ENCODE measurements around the gene DNAH14. TPM values are rescaled to one million over a fixed set of nuclear protein-coding genes. Genes with fewer than 3 reads are reported as not detected.
"Not testable (repeated sequence)": the region's sequence is repeated elsewhere in the genome, so short reads cannot be mapped to it uniquely, and the experiment has no call there.

DNAH14 gene
- total RNA-seq, 1 donor from 2014 or later: 2.2 TPM

DNA sequence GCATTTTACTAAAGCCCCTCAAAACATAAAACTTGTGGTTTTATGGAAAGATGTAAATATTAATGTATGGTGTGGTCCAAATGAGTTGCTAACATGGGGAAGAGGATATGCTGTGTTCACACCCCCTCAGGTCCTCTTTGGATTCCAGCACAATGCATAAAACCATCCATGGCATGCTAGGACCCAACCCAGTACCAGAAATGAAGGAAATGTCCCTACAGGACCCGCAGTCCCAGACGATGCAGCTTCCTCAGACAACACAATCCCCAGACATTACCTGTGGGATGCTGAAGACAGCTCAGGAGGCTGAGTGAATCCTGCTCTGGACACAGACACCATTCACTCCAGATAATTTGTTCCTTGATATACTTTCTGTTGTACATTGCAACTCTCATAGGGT is 296.2 kb downstream of the DNAH14 start:
- intact Hi-C loops (cut with DNase I): no loop called here
- DNase-seq (ENCODE audit: low spot score): no peak

DNA sequence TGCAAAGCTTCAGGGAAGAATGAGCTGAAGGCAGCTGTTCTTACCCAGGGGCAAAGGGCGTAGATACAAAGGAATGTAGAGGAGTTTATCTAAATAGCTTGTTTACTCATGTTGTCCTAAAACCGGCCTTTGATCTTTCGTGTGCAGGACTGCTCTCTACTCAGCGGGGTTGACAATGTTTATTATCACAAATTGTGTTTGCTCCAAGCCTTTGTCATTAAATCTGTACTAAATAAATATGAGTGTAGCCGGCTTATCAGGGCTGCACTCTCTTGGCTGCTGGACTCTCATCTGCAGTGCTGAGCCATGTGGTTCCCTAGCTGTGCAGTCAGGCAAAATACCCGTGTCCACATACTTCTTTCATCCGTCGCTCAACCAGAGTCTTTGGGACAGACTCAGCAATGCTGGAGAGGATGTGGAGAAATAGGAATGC is 299.4 kb downstream of the DNAH14 start:
- intact Hi-C loops (cut with DNase I): no loop called here
- no peak for DNase-seq (ENCODE audit: low spot score)

DNA sequence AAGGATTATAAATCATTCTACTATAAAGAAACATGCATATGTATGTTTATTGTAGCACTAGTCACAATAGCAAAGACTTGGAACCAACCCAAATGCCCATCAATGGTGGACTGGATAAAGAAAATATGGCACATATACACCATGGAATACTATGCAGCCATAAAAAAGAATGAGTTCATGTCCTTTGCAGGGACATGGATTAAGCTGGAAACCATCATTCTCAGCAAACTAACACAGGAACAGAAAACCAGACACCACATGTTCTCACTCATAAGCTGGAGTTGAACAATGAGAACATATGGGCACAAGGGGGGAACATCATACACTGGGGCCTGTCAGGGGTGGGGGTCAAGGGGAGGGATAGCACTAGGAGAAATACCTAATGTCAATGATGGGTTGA is 300.0 kb downstream of the DNAH14 start:
- DNase-seq (ENCODE audit: low spot score); intact Hi-C loops (cut with DNase I): not testable (repeated sequence)

DNA sequence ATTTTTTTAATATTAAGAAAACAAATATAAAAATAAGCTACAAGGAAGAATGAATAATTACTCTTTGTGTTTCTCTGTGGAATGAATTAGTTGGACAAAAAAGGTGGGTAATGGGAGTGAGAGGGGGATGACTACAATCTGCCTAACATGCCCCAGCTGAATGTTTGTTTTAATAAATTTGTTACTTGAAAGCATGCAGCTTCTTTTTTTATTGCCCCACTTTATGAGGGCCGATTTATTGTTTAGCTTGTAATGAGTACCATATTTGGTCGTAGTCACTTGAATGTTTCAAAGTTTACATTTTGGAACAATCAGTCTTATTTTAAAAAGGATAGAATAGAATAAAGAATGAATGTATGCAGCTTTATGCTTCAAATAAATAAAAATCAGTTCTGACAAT is 301.0 kb downstream of the DNAH14 start:
- intact Hi-C loops (cut with DNase I): no loop called here

DNA sequence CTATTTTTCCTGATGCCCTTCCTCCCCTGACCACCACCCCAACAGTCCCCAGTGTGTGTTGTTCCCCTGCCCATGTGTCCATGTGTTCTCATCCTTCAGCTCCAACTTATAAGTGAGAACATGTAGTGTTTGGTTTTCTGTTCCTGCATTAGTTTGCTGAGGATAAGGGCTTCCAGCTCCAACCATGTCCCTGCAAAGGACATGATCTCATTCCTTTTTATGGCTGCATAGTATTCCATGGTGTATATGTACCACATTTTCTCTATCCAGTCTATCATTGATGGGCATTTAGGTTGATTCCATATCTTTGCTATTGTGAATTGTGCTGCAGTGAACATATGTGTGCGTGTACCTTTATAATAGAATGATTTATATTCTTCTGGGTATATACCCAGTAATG is 303.5 kb downstream of the DNAH14 start:
- DNase-seq (ENCODE audit: low spot score); intact Hi-C loops (cut with DNase I): not testable (repeated sequence)

More for the DNA sequence above, 301.0 kb downstream of the DNAH14 start:
- no peak for DNase-seq (ENCODE audit: low spot score)

DNA sequence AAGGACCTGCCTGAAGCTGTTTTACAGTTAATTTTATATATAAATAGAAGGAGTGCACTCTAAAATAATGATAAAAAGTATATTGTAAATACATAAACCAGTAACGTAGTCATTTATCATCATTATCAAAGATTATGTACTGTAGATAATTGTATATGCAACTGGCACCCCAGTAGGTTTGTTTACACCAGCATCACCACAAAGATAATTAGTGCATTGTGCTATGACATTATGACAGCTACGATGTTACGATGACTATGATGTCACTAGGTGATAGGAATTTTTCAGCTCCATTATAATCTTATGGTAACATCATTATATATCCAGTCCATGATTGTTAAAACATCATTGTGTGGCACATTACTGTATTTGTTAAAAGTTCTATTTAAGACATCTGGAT is 313.1 kb downstream of the DNAH14 start:
- no peak for DNase-seq (ENCODE audit: low spot score)
- intact Hi-C loops (cut with DNase I): no loop called here

DNA sequence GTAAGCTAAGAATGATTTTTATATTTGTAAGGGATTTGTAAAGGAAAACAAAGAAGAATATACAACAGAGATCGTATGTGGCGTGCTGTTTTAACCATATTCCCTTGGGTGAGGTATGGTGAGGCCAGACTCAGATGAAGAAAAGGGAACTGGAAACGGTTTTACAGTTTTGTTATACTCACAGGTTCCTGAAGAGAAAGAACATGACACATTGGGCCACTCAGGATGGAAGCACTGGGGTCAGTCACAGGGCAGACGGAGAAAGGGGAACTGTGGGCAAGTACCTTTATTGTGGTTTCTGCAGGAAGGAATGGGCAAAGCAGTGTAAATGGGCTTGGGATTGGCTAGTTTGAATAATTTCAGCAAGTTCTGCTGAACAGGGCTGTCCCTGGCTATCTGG is 321.0 kb downstream of the DNAH14 start:
- intact Hi-C loops (cut with DNase I): no loop called here
- DNase-seq (ENCODE audit: low spot score): no peak

DNA sequence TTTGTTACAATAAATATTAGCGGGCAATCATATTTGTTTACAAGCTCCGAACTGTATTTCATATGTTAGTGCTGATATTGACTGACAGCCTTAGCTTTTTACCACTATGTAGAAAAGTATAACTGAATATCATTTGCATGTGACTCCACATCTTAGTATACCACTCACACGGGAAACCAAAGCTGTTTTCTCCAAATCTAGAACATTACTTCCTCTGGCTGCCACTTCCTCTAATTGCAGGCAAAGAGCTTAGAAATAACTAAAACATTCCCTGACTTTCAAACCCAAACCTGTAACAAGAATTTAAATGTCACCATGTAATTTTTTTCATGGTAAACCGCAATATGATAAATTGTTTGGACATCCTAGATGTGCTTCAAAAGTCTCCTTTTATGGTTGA is 323.7 kb downstream of the DNAH14 start:
- intact Hi-C loops (cut with DNase I): no loop called here

DNA sequence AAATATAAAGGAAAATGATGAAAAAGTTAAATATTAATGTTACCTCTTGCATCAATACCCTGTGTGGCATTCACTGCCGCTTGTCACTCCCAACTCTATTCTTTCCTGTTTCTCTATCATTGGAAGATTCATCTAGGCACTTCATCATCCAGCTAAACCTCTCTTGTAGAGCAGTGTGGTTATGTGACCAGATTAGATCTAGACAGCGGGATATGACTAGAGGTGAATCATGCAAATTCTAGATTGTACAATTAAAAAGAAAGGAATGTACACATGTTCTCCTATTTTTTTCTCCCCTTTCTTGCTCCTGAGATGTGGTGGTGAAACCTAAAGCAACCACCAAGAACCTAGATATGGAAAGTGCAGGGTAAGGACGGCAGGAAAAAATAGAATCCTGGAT is 324.3 kb downstream of the DNAH14 start:
- intact Hi-C loops (cut with DNase I): no loop called here
- DNase-seq (ENCODE audit: low spot score): no peak

More for the DNA sequence above, 323.7 kb downstream of the DNAH14 start:
- no peak for DNase-seq (ENCODE audit: low spot score)

DNA sequence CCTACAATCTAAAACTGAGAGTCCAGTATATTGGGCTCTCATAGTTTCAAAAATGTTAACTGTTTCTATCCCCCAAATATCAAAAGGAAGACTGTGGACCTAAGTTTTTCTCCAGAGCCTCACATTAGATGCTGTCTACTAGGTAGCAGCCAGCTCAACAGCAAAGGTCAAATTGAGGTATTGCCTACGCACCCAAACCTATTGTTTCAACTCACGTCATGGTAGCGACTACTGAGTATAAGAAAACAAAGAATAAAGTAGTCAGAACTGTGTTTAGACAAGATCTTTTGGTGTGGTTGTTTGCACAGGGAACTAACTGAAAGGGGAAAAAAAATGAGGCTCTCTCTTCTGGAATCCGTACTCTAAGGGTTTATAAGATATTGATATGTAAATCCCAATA is 325.2 kb downstream of the DNAH14 start:
- intact Hi-C loops (cut with DNase I): no loop called here

DNA sequence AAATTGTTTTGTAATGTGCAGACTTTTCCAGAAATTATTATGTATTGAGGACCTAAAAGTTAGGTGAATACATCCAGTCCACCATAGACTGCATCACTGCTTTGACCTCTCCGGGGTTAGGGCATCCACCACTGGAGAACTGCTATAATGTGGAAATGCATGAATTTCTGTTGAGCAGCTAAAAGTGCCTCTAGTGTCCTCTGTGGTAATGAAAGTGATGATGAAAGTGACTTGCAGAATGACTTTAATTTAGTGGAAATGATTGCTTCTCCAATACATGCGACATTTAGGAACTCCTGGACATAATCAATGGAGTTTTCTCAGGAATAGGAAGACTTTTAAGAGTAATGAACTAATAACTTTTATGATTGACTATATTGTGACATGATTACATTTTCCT is 327.6 kb downstream of the DNAH14 start:
- intact Hi-C loops (cut with DNase I): no loop called here
- DNase-seq (ENCODE audit: low spot score): no peak

More for the DNA sequence above, 325.2 kb downstream of the DNAH14 start:
- no peak for DNase-seq (ENCODE audit: low spot score)

DNA sequence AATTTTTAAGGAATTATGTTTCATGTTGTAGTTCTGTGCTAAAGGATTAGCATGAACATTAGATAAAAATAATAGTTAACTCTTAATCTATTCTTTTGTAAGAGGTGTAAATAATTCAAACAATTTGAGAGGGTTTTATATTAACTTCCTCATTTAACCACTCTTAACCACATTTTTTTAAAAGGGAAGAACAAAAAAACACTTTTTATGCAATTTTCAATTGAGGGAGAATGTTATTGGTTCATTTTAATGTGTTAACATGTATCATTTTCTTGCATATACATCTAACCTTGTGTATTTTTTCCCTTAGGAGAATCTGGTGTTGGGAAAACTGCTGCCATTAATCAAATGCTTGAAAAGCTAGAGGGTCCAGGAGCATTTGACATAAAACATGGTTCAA is 329.3 kb downstream of the DNAH14 start:
- intact Hi-C loops (cut with DNase I): no loop called here

DNA sequence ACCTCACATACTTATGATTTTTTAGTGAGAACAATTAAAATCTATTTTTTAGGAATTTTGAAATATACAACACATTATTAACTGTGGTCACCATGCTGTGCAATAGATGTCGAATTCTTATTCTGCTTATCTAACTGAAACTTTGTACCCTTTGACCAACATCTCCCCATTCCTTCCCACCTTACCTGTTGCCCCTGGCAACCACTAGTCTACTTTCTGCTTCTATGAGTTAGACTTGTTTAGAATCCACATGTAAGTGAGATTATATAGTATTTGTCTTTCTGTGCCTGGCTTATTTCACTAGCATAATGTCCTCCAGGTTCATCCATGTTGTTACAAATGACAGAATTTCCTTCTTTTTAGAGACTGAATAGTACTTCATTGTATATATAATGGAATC is 330.1 kb downstream of the DNAH14 start:
- no peak for DNase-seq (ENCODE audit: low spot score)
- intact Hi-C loops (cut with DNase I): no loop called here

More for the DNA sequence above, 329.3 kb downstream of the DNAH14 start:
- DNase-seq (ENCODE audit: low spot score): no peak

DNA sequence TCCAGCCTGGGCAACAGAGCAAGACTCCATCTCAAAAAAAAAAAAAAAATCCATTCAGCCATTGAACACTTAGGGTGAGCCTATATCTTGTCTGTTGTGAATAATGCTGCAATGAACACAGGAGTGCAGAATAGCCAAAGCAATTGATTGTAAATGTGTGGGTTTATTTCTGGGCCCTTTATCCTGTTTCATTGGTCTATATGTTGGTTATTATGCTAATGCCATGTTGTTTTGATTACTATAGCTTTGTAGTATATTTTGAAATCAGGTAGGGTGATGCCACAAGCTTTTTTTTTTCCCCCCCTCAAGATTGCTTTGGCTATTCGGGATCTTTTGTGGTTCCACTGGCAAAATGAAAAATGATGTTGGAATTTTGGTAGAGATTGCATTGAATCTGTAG is 330.8 kb downstream of the DNAH14 start:
- DNase-seq (ENCODE audit: low spot score): no peak
- intact Hi-C loops (cut with DNase I): no loop called here

DNA sequence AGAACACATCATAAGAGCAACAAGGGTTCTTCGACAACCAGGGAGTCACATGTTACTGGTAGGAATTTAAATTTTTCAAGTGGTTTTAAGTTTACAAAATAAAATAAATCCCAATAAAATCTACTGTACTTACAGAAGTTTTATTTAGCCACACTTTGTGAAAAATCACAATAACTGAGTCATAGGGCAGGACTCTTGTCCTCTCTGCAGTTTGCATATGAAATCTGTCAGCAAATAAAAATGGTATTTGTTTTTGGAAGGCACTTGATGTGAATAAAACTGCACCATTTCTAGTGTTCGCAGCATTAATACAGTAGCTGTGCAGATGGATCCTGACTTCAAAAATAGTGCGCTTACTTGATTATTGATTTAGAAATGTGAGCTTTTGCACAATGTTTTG is 348.0 kb downstream of the DNAH14 start:
- intact Hi-C loops (cut with DNase I): no loop called here
- DNase-seq (ENCODE audit: low spot score): no peak

DNA sequence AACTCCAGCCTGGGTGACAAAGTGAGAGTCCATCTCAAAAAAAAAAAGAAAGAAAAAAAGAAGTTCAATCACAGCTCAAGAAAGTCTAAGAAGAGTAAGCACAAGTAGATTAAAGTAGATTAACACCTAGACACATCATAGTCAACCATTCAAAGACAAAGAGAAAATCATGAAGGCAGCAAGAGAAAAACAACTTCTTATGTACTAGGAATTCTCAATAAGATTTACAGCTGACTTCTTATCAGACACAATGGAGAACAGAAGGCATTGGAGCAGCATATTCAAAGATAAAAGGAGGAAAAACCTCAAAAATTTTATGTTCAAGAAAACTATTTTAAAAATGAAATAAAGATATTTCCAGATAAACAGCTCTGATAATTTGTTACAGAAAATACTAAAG is 351.1 kb downstream of the DNAH14 start:
- no peak for DNase-seq (ENCODE audit: low spot score)
- intact Hi-C loops (cut with DNase I): no loop called here

DNA sequence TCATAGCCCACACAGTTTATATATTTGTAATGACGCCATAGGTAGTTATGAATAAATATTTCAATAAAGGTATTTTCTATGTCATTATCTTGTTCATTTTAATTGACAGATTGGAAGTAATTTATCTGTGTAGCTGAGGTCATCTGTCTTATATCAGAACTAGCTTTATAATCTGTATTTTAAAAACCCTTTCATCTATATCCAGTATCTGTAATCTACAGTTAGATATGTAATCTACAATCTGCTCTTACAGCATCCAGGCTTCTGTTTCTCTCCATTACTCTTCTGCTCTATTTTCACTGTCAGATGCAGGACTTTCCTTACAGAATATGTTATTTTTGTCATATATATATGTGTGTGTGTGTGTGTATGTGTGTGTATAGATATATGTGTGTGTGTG is 360.8 kb downstream of the DNAH14 start:
- intact Hi-C loops (cut with DNase I): no loop called here
- DNase-seq (ENCODE audit: low spot score): no peak

DNA sequence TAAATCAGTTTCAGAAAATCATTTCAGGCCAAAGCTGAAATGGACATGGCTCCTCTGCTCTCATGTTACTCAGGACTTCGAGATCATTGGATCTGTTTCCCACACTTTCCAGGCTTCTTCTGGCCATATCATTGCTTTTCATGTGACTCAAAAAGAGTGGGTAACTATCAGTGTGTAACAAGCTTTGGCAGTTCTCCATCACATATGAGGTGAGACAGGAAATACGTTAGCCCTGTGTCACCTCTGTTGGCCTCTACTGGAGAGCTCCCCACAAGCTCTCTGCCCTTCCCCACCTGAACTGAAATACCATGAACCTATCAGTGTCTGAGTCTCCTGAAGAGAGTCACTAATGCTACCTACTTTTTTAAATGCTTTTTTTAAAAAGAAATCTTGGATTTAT is 370.1 kb downstream of the DNAH14 start:
- DNase-seq (ENCODE audit: low spot score): no peak
- intact Hi-C loops (cut with DNase I): no loop called here

DNA sequence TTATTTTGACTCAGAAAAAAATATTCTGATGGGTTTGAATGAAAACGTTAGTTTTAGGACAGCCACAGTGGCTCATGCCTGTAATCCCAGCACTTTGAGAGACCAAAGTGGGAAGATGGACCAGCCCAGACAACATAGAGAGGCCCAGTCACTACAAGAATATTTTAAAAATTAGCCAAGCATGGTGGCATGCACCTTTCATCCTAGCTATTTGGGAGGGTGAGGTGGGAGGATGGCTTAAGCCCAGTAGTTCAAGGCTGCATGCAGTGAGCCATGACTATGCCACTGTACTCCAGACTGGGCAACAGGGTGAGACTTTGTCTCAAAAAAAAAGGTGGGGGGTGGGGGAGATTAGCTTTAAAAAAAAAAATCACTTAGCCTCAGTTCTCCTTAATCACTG is 370.9 kb downstream of the DNAH14 start:
- no peak for DNase-seq (ENCODE audit: low spot score)
- intact Hi-C loops (cut with DNase I): no loop called here

DNA sequence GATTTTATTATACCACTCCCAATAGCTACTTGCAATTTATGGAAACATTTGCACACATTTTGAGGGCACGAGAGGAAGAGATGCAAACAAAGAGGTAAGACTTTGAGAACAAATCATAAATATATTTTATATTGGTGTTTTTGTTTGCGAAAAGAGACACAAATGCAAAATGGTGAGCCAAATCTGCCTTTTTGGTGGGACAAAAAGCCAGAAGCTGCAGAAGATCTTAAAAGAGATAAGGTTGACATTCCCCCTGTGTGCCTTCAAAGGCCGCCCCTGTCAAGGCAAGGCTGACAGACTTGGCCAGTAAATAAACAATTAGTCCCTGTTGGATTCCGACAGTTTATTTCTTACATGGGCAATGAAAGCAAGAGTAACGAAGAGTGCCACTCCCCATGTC is 375.5 kb downstream of the DNAH14 start:
- intact Hi-C loops (cut with DNase I): no loop called here
- DNase-seq (ENCODE audit: low spot score): no peak

DNA sequence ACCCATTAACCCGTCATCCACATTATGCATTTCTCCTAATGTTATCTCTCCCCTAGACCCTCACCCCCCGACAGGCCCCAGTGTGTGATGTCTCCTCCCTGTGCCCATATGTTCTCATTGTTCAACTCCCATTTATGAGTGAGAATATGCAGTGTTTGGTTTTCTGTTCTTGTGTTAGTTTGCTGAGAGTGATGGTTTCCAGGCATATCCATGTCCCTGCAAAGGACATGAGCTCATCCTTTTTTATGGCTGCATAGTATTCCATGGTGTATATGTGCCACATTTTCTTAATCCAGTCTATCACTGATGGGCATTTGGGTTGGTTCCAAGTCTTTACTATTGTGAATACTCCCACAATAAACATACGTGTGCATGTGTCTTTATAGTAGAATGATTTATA is 381.1 kb downstream of the DNAH14 start:
- intact Hi-C loops (cut with DNase I); DNase-seq (ENCODE audit: low spot score): not testable (repeated sequence)
